ENCODE data around the gene ZBTB25.

Gene ZBTB25

DNA sequence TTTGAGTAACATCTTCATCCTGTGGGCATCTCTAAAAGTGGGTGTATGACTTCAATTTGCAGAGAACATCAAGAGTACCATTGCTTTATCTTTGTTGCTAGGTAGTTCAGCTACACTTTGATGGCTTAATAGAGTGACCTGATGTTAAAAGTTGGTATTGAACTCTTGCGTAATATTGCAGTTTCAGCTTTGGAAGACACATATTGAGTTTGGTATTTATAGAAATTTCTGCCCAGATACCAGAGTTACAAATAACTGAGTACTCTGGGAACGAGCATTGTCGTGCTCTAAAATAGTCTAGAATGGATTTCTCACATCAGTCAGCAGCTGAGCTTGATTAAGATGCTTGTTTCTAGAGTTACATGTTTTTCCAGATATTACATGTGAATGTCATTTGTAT, 63.1 kb downstream of the ZBTB25 start:
- DNase-seq (ENCODE audit: low spot score): no peak

DNA sequence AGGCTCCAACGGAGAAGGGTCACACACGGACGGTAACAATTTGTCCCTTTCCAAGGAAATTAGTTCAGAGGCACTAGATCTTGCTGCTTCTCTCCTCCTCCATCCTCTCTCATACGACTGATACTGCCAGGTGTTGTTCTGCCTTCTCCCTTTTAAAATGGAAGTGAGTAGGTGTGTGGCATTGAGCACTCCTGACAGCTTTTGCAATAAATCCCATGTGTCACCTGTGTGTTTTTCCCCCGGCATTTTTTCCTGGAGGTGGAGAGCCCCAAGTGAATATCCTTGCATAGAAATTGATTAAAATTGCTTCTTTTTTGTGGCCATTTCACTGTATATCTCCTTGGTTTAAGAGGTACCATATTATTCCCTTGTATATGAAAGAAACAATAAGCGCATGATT, 64.5 kb downstream of the ZBTB25 start:
- DNase-seq (ENCODE audit: low spot score): no peak

DNA sequence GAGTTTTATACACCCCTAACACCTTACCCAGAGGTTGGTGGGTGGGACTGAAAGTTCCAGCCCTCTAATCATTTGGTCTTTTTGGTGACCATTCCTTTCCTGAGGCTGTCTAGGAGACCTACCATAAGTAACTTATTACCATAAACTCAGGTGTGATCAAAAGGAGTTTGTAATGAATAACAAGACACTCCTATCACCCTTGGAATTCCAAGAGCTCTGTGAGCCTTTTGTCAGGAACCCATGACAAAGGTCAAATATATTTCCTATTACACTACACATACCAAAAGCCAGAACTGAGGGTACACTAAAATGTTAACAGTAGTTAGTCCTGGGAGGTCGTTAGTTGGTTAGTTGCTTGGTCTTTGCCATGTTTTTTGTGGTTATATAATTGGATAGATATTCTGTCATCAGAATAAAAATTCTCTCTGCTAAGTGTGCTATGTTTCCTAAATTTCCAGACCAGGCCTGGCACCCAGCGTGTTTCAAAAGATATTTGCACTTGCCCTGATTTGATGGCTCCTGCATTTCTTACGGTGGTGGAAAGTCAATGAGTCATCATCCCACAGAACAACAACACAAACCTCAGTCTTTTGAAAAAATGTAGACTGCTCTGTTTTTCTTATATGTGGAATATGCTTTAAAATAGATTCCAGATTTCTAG, 65.3 kb downstream of the ZBTB25 start:
- DNase-seq (ENCODE audit: low spot score): peak; percentile 73

DNA sequence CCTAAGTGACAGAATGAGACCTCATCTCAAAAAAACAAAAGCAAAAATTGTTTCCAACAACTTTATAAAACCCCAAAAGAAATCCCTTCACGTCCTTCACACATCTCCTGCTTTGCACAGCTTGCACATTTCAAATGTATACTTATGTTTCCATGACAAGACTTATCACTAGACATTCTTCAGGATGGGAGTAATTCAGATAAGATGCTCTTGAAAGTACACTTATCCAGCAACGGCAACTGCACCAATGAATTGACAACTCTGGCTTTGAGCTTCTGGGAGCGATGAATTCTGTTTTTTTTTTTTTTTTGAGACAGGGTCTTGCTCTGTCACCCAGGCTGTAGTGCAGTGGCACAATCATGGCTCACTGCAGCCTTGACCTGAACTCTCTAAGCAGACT, 69.1 kb downstream of the ZBTB25 start:
- no peak for DNase-seq (ENCODE audit: low spot score)

DNA sequence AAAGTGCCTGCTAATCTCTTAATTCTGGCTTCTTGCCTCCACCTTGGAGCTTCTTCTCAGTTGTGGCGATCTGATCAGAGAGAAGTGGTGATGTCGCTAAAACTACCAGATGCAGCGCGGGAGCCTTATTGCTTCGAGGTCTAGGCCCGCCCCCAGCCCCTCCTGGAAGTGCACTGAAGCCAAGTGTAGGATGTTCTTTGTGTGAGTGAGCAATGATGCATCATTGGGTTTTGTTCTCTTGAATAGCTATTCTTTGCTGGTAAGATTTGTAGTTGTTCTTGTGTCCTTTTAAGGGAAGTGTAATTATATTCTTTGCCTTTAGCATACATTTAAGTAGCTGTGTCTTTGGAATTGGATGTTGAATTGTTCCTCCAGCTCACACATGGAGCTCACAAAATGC, 79.7 kb downstream of the ZBTB25 start:
- DNase-seq (ENCODE audit: low spot score): no peak

DNA sequence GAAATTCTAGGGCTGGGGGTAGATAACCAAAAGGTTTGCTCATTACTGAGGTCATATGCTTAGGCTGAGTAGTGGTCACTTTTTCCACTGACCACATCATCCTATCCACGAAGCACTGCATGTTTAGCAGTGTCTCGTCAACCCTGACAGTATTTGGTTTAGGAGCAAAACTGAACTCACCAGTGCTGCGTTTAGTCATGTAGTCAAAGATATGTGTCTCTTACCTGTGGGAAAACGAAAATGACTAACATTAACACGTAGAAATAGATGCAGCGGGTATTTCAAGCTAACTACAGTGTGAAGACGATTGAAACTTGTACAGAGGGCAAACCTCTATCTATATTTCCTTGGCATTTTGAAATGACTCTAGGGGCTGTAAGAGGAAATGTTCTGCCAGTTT, 80.9 kb downstream of the ZBTB25 start:
- DNase-seq (ENCODE audit: low spot score): no peak

DNA sequence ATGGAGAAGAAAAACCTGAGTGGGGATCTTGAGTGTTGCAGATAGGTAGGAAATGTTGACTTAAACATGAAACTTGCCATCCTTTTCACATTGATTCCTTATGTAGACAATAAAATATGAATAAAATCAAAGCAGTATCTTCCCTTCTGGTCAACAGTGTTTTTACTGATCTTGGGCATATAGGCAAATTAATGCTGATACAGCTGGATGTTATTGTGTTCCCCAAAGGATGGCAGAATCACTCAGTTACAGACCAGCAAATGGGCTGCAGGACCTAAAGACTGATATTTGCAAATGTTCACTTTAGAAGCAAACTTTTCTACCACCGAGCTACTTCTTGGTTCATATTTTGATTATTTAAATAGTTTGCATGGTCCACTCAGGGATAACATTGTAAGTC, 81.6 kb downstream of the ZBTB25 start:
- no peak for DNase-seq (ENCODE audit: low spot score)

DNA sequence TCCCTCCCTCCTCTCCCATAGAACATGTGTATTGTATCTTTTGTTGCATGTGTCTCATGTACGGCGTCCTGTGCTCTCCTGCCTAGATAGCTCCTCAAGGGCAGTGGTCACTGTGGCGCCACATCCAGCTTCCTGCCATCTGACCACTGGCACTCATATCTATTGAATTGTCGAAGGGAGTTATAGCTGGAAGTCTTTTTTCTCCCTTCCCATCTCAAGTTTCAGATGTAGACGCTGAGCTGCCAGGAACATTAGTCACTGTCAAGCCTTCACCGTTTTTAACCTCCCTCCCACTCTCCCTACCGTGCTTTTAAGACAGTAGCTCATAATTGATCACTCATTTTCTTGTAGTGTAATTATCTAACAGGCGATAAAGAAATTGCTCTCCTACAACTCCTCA, 82.5 kb downstream of the ZBTB25 start:
- DNase-seq (ENCODE audit: low spot score): no peak

DNA sequence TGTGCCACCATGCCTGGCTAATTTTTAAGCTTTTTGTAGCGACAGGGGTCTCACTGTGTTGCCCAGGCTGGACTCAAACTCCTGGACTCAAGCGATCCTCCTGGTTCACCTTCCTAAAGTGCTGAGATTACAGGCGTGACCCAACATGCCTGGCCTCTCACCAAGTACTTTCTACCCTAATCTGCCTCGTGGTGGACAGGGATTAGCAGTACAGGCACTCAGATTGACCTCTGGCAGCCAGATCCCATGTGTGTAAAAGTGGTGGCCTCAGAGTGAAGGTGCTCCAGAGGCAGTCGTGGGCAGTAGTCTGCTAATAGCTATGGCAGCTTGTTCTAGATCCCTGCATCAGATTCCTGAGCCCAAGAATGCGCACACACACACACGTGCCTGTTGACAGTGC, 84.6 kb downstream of the ZBTB25 start:
- no peak for DNase-seq (ENCODE audit: low spot score)

DNA sequence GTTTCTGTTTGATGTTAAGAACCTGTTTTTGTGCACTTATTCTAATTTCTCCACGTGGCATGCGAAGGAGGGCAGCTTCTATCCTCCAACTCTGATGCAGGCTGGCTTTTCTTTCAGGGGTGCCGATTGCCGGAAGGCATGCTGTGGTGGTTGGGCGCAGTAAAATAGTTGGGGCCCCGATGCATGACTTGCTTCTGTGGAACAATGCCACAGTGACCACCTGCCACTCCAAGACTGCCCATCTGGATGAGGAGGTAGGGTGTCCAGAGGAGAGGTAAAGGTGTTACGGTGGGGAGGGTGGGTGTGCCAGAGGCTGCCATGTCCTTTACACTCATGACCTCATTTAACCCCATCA, 85.9 kb downstream of the ZBTB25 start:
- no peak for DNase-seq (ENCODE audit: low spot score)

DNA sequence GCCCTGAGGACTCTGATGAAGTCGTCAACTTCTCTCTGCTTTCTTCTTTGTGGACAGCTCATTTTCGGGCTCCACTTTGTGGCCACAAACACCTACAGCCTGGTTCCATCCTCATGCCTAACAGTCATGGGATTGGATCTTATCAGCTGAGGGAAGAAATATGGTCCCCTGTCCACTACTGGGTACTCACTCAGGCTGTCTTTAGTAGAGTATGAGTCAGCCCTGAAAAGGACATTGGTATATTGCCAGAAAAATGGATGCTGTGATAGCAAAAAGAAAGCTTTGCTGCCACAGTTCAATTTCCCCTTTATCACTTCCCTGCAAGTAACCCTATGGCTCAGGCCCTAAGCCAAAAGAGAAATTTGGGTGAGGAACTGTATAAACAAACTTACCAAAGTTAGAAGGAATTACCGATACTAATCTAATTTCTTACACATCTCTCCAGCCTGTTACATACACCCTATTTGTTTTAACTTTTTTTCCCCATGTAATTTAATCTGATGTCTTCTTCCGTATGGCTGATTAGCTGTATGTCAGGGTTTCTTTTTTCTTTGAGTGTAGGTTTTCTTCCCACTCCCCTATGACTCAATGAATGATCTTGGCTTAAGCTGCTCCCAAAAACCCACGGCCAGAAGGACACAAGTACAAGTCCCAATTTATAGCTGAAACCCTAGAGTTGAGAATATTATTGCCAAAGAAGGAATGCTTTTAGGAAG, 86.4 kb downstream of the ZBTB25 start:
- no peak for DNase-seq (ENCODE audit: low spot score)

DNA sequence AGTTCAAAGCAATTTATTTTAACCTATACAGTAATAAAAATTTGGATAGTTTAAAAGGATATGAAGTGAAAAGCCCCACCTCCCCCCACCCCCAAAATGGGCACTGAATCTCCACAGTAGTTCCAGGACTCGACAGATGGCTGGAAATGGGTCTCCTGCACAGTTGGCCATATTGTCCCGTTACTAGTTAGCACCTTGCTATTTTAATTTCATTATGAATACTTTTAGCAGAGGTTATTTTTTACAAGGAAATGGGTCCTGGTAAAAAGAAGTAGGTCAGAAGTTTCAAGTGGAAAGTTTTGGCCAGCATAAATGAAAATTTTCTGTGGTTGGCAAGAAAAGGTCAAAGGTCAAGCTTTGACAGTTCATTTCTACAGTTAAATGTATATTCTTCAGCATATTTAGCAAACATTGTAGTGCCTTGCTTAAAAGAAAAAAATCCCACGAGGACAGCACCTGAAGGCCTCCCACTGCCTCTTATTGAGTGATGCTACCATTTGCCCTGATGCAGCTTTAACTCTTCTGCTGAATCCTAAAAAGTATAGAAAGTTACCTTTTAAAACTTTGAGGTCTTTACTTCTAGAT, 87.2 kb downstream of the ZBTB25 start:
- no peak for DNase-seq (ENCODE audit: low spot score)

DNA sequence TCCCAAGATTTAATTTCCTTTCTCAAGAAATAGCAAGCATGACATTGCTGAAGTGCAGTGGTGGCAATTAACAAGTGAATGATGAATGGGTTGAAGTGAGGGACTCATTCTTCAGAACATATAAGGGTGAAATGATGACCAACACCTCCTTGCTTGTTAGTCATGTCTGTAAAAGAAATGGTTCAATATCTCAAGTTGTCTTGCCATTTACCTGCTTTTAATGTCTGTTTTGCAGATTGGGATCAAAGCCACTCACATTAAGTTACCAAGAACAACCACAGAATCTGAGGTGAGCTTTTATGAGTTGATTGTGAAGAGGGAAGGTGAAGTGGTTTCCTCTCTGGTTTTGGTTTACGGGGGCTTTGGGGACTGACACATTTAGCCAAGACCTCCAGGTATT, 91.4 kb downstream of the ZBTB25 start:
- DNase-seq (ENCODE audit: low spot score): no peak

DNA sequence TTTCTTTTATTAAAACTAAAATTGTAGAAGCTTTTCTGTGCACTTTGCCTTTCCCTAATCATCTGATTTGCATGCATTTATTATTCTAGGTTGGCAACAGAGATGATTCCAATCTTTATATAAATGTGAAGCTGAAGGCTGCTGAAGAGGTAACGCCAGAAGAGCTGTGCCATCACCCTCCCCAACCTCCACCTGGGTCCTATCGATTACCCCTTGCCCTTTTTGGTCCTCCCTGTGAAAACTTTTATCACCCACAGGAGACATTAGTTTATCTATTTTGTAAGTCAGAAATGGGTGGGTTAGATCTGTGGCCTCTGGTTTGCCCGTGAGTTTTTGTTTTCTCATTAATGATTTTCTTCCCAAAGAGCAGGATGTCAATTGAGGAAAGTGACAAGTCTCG, 92.6 kb downstream of the ZBTB25 start:
- DNase-seq (ENCODE audit: low spot score): no peak

DNA sequence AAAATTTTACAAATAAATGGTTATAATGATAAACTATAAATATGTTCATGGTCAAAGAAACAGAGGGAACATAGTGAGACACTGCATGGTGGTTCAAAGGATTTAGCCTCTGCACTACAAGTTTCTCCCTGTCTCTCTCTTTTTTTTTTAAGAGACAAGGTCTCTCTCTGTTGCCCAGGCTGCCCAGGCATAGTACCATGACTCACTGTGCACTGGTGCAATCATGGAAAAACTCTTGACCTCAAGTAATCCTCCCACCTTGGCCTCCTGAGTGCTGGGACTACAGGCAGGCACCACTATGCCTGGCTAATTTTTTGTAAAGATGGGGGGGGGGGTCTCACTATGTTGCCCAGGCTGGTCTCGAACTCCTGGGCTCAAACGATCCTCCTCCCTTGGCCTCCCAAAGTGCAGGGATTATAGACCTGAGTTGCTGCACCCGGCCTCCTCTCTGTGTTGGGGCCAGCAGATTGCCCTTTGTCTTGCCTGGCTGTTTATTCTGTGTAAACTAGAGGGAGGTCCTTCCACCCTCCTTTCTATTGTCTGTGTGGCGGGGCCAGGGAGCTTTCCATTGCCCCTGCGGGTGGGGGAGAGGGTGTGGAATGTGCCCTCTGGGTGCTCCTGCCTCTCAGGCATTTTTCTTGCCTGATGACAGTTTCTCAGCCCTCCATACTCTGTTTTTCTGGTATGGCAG, 93.4 kb downstream of the ZBTB25 start:
- DNase-seq (ENCODE audit: low spot score): peak; percentile 11

DNA sequence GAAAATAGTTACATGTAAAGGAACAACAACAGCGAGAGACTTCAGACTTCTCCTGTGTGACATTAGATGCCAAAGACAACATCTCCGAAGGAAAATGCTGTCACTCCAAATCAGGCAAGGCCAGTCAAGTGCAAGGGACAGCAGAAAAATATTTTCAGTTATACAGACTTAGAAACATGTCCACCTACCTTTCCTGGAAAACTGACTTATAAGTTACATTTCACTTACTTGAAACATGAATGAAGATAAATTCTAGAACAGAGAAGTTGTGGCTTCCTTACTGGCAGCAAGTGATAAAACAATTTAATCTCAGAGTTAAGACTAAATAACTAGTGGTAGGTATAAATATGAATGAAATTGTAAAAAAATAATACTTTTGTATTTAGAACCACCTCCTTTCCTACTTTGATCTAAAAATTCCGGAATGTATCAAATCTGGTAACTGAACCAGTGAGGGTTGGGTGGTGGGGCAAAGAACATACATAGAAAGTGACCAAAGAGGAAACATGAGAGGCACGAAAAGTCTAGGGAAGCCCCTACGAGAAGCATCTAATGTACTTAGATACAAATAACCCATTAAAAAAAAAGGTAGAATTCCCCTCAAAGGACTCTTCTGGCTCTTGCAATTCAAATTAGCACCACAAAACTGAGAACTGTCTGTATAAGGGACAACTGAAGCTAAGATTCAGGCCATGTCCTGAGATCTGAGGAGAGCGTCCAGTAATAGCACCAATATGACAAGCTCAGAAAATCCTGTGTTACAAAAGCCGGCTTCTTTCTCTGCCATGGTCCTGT, 94.3 kb downstream of the ZBTB25 start:
- no peak for DNase-seq (ENCODE audit: low spot score)

DNA sequence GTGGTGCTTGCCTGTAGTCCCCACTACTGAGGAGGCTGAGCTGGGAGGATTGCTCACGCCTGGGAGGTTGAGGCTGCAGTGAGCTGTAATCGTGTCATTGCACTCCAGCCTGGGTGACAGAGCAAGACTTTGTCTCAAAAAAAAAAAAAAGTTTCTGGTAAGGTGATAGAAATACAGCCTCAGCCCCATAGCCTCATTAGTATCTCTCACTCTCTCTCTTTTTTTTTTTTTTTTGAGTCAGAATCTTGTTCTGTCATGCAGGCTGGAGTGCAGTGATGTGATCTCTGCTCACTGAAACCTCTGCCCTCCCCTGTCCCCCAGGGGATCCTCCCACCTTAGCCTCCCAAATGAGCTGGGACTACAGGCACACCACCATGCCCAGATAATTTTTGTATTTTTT, 96.3 kb downstream of the ZBTB25 start:
- DNase-seq (ENCODE audit: low spot score): no peak

DNA sequence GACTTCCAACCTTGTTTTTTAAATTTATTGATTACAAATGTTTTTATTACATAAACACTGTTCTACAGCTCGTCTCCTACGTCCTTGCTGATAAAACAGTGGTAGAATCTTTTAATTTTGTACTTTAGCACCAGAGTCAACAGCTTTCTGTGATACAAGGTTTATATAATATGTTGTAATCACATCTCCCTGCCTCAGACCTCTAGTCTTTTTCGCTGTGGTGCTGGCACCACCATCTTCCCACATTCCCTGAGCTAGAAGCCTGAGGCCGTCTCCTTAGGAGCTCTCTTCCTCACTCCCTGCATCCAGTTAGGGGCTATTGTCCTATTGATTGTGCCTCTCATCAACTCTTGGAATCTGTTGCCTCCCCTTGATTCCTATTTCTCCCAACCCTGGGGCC, 98.3 kb downstream of the ZBTB25 start:
- DNase-seq (ENCODE audit: low spot score): no peak

DNA sequence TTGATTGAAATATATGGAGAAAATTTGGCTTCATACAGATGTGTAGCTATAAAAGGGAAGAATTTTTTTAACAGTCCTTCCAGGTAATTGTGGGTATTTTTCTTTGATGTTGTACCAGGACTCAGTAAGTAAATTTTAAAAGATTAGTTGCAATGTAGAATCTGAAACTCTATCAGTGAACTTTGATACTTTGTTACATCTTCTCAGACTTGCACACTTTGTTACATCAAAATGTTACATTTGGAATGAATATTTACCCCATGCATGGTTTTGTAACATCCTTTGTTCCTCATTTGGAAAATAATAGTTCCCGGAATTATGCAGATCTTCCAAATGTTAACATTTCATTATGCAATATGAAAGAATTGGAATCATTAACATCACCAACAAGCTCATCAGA, 101.7 kb downstream of the ZBTB25 start:
- DNase-seq (ENCODE audit: low spot score): no peak

DNA sequence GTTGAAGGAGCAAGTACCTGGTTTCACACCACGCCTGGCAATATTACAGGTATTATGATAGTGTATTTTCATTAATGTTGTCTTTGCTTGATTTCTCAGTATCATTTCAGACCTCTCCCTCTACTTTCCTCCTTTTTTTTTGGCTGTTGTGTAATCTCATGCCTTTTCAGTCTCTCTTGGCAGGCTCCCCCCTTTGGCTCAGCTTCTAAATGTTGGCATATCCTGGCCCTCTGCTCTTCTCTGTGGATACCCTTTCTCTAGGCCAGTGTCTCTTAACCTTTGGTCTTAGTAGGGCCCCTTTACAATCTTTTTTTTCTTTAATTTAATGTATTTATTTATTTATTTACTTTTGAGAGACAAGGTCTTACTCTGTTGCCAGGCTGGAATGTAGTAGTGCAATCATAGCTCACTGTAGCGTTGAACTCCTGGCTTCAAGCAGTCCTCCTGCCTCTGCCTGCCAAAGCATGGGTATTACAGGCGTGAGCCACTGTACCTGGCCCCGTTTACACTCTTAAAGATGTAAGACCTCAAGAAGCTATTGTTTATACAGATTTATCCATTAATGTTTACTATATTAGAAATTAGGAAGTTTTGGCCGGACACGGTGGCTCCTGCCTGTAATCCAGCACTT, 102.7 kb downstream of the ZBTB25 start:
- no peak for DNase-seq (ENCODE audit: low spot score)
